Peyer's patch (tissue), 4 donors: ENCODE measurements around the gene HPSE2.

ENCODE experiments used
- POLR2A ChIP-seq, 2 donors: fragments of 450-650 bp; IDR thresholded peaks; one replicate each; pipeline ENCODE4 v1.5.1; 2017; ENCODE audit warnings: antibody characterized with exemption in 2 of 2, mild to moderate bottlenecking in 2 of 2, moderate library complexity in 2 of 2
- TF ChIP-seq, protein P1 (sequence below), 6 experiments: fragments of 450-650 bp in 4 of 6; fragments of 200-600 bp in 2 of 6; sonication (generic) in 1 of 6; IDR thresholded peaks; one replicate each; pipeline ENCODE4 v1.5.1; 2017 to 2019; ENCODE audit warnings: antibody characterized with exemption in 6 of 6, mild to moderate bottlenecking in 3 of 6, moderate library complexity in 1 of 6

- TF ChIP-seq, protein P1, sequence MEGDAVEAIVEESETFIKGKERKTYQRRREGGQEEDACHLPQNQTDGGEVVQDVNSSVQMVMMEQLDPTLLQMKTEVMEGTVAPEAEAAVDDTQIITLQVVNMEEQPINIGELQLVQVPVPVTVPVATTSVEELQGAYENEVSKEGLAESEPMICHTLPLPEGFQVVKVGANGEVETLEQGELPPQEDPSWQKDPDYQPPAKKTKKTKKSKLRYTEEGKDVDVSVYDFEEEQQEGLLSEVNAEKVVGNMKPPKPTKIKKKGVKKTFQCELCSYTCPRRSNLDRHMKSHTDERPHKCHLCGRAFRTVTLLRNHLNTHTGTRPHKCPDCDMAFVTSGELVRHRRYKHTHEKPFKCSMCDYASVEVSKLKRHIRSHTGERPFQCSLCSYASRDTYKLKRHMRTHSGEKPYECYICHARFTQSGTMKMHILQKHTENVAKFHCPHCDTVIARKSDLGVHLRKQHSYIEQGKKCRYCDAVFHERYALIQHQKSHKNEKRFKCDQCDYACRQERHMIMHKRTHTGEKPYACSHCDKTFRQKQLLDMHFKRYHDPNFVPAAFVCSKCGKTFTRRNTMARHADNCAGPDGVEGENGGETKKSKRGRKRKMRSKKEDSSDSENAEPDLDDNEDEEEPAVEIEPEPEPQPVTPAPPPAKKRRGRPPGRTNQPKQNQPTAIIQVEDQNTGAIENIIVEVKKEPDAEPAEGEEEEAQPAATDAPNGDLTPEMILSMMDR (IDR thresholded peaks at IDR 0.05): peak in 4 of 6 experiments; percentile 14 to 53 (median 40)
- no peak for TF ChIP-seq POLR2A (IDR thresholded peaks at IDR 0.05)
These were observed 63.4 kb downstream of the HPSE2 start for GRCh38 chr10:99172128-99172738.
